ENCODE data around the gene OPN1MW.
"Not testable (repeated sequence)": the region's sequence is repeated elsewhere in the genome, so short reads cannot be mapped to it uniquely, and the experiment has no call there.

OPN1MW gene

GRCh38 chrX:154211499-154211898 is 29.1 kb downstream of the OPN1MW start:
- H3K27me3 ChIP-seq (ENCODE audit: control insufficient read depth in 1 of 2, insufficient read depth in 2 of 2, low read length in 2 of 2); H3K9ac ChIP-seq (ENCODE audit: low read length); H3K27ac ChIP-seq (ENCODE audit: low read depth, low read length); H3K36me3 ChIP-seq (ENCODE audit: insufficient read depth, low read length); H3K9me3 ChIP-seq (ENCODE audit: low read length); H3K4me1 ChIP-seq (ENCODE audit: insufficient read depth, low read length); H3K4me3 ChIP-seq (ENCODE audit: low read depth in 1 of 2, low read length in 2 of 2): not testable (repeated sequence)

- not testable (repeated sequence) for H3K27ac ChIP-seq (ENCODE audit: low read depth, low read length); H3K9ac ChIP-seq (ENCODE audit: low read length); H3K9me3 ChIP-seq (ENCODE audit: low read length)
These were observed 37.1 kb downstream of the OPN1MW start, which contains the start of gene OPN1MW2 for GRCh38 chrX:154219456-154219855. Gene OPN1MW2, plus strand, starts transcription at chrX:154219756. Its CDS starts 60 bp downstream, at chrX:154219816.

GRCh38 chrX:154225292-154225691 is 42.9 kb downstream of the OPN1MW start:
- not testable (repeated sequence) for H3K36me3 ChIP-seq (ENCODE audit: insufficient read depth, low read length); H3K9ac ChIP-seq (ENCODE audit: low read length); H3K27me3 ChIP-seq (ENCODE audit: control insufficient read depth in 1 of 2, insufficient read depth in 2 of 2, low read length in 2 of 2); H3K4me1 ChIP-seq (ENCODE audit: insufficient read depth, low read length); H3K9me3 ChIP-seq (ENCODE audit: low read length); H3K27ac ChIP-seq (ENCODE audit: low read depth, low read length); H3K4me3 ChIP-seq (ENCODE audit: low read depth in 1 of 2, low read length in 2 of 2)

More at GRCh38 chrX:154219456-154219855, 37.1 kb downstream of the OPN1MW start, which contains the start of gene OPN1MW2:
- H3K36me3 ChIP-seq (ENCODE audit: insufficient read depth, low read length); H3K4me3 ChIP-seq (ENCODE audit: low read depth in 1 of 2, low read length in 2 of 2); H3K27me3 ChIP-seq (ENCODE audit: control insufficient read depth in 1 of 2, insufficient read depth in 2 of 2, low read length in 2 of 2); H3K4me1 ChIP-seq (ENCODE audit: insufficient read depth, low read length): not testable (repeated sequence)

GRCh38 chrX:154226706-154227105 is 44.3 kb downstream of the OPN1MW start:
- not testable (repeated sequence) for H3K27ac ChIP-seq (ENCODE audit: low read depth, low read length); H3K27me3 ChIP-seq (ENCODE audit: control insufficient read depth in 1 of 2, insufficient read depth in 2 of 2, low read length in 2 of 2); H3K4me3 ChIP-seq (ENCODE audit: low read depth in 1 of 2, low read length in 2 of 2); H3K4me1 ChIP-seq (ENCODE audit: insufficient read depth, low read length); H3K9me3 ChIP-seq (ENCODE audit: low read length); H3K36me3 ChIP-seq (ENCODE audit: insufficient read depth, low read length); H3K9ac ChIP-seq (ENCODE audit: low read length)

DNA sequence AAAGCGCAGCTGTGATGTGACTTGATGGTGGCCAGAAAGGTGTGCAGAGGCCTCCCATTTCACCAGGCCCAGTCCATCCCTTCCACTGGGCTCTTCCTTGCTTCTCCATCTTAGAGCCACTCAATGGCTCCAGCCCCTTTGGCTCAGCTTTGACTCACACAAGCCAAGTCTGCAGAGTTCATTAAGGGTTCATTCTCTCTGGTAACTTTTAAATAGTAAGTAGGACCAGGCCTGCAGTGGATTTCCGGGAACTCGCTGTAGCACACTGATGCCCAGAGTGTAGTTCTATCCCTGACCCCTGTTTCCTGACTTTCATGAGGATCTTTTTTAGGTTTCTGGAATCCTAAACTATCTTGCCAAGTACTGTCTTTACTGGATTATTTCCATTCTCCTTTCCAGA is 49.0 kb downstream of the OPN1MW start:
- not testable (repeated sequence) for H3K27me3 ChIP-seq (ENCODE audit: control insufficient read depth in 1 of 2, insufficient read depth in 2 of 2, low read length in 2 of 2); H3K4me1 ChIP-seq (ENCODE audit: insufficient read depth, low read length); H3K36me3 ChIP-seq (ENCODE audit: insufficient read depth, low read length); H3K27ac ChIP-seq (ENCODE audit: low read depth, low read length); H3K9ac ChIP-seq (ENCODE audit: low read length); H3K9me3 ChIP-seq (ENCODE audit: low read length); H3K4me3 ChIP-seq (ENCODE audit: low read depth in 1 of 2, low read length in 2 of 2)

DNA sequence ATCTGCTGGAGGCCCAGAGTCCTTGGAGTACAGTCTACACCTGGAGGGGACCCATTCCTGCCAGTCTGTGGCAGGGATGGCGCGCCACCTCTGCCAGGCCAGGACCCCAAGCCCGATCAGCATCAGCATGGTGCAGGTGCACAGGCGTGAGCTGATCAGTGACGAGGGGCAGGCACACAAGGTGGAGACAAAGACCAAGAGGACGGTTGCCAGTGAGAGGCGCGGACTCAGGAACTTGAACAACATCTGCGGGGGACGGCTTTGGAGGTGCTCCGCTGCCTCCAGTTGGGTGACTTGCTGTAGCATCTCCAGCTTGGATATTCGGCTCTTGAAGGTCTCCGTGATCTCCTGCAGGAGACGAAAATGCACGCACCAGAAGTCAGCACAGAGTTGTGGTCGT is 51.2 kb downstream of the OPN1MW start:
- not testable (repeated sequence) for H3K36me3 ChIP-seq (ENCODE audit: insufficient read depth, low read length); H3K9me3 ChIP-seq (ENCODE audit: low read length); H3K27ac ChIP-seq (ENCODE audit: low read depth, low read length); H3K4me1 ChIP-seq (ENCODE audit: insufficient read depth, low read length); H3K9ac ChIP-seq (ENCODE audit: low read length); H3K4me3 ChIP-seq (ENCODE audit: low read depth in 1 of 2, low read length in 2 of 2); H3K27me3 ChIP-seq (ENCODE audit: control insufficient read depth in 1 of 2, insufficient read depth in 2 of 2, low read length in 2 of 2)

- H3K9ac ChIP-seq (ENCODE audit: low read length); H3K27me3 ChIP-seq (ENCODE audit: control insufficient read depth in 1 of 2, insufficient read depth in 2 of 2, low read length in 2 of 2); H3K36me3 ChIP-seq (ENCODE audit: insufficient read depth, low read length); H3K9me3 ChIP-seq (ENCODE audit: low read length); H3K4me3 ChIP-seq (ENCODE audit: low read depth in 1 of 2, low read length in 2 of 2); H3K4me1 ChIP-seq (ENCODE audit: insufficient read depth, low read length); H3K27ac ChIP-seq (ENCODE audit: low read depth, low read length): not testable (repeated sequence)
These were observed 56.7 kb downstream of the OPN1MW start for GRCh38 chrX:154238939-154239559.

- H3K27me3 ChIP-seq (ENCODE audit: control insufficient read depth in 1 of 2, insufficient read depth in 2 of 2, low read length in 2 of 2); H3K36me3 ChIP-seq (ENCODE audit: insufficient read depth, low read length); H3K9ac ChIP-seq (ENCODE audit: low read length); H3K4me1 ChIP-seq (ENCODE audit: insufficient read depth, low read length); H3K9me3 ChIP-seq (ENCODE audit: low read length); H3K27ac ChIP-seq (ENCODE audit: low read depth, low read length); H3K4me3 ChIP-seq (ENCODE audit: low read depth in 1 of 2, low read length in 2 of 2): not testable (repeated sequence)
These were observed 57.6 kb downstream of the OPN1MW start for GRCh38 chrX:154239982-154240503.

Data from muscle layer of colon (tissue), 2 donors.